Retinal pigment epithelial cell (primary cell): Measurements from ENCODE around the gene CGN.
"Not testable (repeated sequence)": the region's sequence is repeated elsewhere in the genome, so short reads cannot be mapped to it uniquely, and the experiment has no call there.

Experiments used
- DNase-seq: peaks from one replicate; pipeline ENCODE4 v3.0.0-alpha.2; 2010; ENCODE audit warnings: low read depth
- H3K4me3 ChIP-seq: 2 replicates; pipeline ENCODE4 v1.5.1; 2011; ENCODE audit warnings: mild to moderate bottlenecking, low read length, control low read depth, moderate library complexity
- TF ChIP-seq, protein P1 (sequence below): conservative IDR thresholded peaks from 2 replicates; pipeline ENCODE4 v1.5.1; 2011; ENCODE audit warnings: low read depth, low read length, control low read depth, inconsistent platforms

The CGN gene

DNA sequence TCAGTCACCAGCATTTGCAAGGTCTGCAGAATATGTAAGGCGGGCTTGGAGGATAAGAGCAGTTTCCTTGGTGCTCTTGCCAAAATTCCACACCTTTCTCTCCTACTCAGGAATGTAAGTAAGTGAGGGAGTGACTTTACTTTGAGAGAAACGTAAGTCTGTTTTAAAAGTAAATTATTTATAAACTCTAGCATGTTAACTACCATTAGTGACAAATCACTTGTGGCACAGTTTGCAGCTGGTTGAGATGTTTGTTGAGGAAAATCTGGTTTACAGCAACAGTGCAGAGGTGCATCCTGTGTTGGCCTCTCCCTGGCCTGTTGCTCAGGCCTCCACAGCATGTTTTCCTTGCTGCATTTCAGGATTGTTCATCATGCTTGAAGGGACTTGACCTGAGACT, 8.5 kb downstream of the CGN start:
- H3K4me3 ChIP-seq = no peak overlapping the region
- DNase-seq = no peak
- TF ChIP-seq, protein P1, sequence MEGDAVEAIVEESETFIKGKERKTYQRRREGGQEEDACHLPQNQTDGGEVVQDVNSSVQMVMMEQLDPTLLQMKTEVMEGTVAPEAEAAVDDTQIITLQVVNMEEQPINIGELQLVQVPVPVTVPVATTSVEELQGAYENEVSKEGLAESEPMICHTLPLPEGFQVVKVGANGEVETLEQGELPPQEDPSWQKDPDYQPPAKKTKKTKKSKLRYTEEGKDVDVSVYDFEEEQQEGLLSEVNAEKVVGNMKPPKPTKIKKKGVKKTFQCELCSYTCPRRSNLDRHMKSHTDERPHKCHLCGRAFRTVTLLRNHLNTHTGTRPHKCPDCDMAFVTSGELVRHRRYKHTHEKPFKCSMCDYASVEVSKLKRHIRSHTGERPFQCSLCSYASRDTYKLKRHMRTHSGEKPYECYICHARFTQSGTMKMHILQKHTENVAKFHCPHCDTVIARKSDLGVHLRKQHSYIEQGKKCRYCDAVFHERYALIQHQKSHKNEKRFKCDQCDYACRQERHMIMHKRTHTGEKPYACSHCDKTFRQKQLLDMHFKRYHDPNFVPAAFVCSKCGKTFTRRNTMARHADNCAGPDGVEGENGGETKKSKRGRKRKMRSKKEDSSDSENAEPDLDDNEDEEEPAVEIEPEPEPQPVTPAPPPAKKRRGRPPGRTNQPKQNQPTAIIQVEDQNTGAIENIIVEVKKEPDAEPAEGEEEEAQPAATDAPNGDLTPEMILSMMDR = no peak

DNA sequence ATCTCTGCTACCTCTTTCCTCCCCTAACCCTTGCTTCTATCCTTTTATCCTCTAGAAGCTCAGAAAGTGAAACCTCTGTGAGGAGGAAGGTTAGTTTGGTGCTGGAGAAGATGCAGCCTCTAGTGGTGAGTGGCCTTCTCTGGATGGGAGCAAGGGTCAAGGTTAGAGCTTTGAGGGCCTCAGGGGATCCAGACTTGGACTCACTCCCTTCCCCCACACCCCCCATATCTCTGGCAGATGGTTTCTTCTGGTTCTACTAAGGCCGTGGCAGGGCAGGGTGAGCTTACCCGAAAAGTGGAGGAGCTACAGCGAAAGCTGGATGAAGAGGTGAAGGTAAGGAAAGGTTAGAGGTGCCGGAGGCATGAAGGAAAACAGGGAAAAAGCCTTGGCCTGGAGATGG, 9.2 kb downstream of the CGN start:
- H3K4me3 ChIP-seq = no peak overlapping the region
- DNase-seq = no peak
- TF ChIP-seq, protein P1 = no peak

DNA sequence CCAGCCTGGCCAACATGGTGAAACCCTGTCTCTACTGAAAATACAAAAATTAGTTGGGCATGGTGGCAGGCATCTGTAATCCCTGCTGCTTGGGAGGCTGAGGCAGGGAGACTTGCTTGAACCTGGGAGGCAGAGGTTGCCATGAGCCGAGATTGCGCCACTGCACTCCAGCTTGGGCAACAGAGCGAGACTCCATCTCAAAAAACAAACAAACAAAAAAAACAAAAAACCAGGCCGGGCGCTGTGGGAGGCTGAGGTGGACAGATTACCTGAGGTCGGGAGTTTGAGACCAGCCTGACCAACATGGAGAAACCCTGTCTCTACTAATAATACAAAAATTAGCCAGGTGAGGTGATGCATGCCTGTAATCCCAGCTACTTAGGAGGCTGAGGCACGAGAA, 11.2 kb downstream of the CGN start:
- H3K4me3 ChIP-seq, DNase-seq: not testable (repeated sequence)

DNA sequence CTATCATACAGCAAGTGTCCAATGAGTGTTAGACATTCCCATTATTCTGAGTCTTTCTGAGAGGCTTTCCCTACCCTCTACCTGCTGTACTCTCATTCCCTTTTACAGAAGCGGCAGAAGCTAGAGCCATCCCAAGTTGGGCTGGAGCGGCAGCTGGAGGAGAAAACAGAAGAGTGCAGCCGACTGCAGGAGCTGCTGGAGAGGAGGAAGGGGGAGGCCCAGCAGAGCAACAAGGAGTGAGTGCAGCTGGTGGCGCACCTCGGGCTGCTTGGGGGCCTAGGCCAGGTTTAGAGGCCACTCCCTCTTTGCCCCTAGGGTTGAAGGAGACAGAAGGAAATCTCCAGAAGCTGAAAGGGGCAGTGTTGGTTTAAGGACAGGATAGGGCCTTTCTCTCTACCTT, 12.1 kb downstream of the CGN start:
- DNase-seq = no peak
- H3K4me3 ChIP-seq = no peak overlapping the region
- TF ChIP-seq, protein P1 = no peak

DNA sequence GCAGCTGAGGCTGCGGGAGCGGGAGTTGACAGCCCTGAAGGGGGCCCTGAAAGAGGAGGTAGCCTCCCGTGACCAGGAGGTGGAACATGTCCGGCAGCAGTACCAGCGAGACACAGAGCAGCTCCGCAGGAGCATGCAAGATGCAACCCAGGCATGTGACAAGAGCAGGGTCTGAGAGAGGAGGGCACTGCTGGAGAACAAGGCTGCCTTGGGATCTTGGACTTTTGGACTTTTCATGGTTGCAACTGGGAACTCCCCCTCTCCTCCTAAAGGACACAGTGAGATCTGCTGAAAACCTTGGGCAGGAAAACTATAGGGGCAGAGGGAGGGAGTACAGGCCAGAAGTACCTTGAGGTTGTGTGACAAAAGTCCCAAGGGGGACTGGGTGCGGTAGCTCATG, 13.5 kb downstream of the CGN start:
- DNase-seq = no peak
- H3K4me3 ChIP-seq = no peak overlapping the region
- TF ChIP-seq, protein P1 = no peak

DNA sequence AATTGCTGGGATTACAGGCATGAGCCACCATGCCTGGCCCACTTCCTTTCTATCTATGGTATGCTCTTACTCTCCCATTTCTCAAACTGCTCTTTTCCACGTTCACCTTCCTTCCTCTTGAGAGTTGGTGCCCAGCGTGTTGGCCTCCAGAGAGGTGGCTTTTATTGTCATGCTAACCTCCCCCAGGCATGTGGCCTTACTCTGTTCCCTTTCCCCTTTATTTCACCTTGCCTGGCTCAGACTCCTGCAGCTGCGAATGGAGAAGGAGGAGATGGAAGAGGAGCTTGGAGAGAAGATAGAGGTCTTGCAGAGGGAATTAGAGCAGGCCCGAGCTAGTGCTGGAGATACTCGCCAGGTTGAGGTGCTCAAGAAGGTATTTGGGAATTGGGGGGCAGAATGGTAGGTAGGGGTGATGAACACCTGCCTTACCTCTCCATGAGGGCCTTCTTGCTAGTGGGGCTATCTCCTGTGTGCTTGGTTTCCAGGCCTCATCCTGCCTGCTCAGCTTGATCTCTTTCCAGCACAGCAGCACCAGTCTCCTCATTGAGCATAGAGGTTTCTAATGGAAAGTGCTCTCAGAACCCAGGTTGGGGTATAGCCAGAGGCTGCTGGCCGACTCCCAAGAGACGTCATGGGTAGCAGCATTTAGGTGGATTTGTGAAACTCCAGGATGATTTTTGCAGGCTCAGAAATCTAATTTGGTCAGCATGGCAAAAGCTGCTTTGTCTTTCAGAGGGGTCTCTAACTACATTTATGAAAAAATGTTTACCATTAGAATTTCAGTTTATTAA, 15.7 kb downstream of the CGN start:
- TF ChIP-seq, protein P1 = no peak
- H3K4me3 ChIP-seq = no peak overlapping the region
- DNase-seq = no peak

DNA sequence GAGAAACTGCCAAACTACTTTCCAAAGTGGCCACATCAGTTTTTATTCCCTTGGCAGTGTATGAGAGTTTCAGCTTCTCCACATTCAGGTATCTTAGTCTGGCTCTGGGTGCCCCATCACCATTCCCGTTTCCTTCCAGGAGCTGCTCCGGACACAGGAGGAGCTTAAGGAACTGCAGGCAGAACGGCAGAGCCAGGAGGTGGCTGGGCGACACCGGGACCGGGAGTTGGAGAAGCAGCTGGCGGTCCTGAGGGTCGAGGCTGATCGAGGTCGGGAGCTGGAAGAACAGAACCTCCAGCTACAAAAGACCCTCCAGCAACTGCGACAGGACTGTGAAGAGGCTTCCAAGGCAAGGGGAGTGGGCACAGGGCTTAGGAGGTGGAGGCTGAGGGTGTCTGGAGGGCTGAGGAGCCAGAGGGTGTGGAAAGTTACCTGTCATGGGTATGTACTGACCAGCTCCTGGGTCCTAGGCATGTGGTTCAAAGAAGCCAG, 18.1 kb downstream of the CGN start:
- H3K4me3 ChIP-seq = no peak overlapping the region
- TF ChIP-seq, protein P1 = no peak
- DNase-seq = no peak
